ENCODE results near the gene STIP1. TPM values are rescaled to one million over a fixed set of nuclear protein-coding genes. Genes with fewer than 3 reads are reported as not detected.

The STIP1 gene
- total RNA-seq, 4 donors from 2014 or later = 141 to 193 (median 168) TPM

DNA sequence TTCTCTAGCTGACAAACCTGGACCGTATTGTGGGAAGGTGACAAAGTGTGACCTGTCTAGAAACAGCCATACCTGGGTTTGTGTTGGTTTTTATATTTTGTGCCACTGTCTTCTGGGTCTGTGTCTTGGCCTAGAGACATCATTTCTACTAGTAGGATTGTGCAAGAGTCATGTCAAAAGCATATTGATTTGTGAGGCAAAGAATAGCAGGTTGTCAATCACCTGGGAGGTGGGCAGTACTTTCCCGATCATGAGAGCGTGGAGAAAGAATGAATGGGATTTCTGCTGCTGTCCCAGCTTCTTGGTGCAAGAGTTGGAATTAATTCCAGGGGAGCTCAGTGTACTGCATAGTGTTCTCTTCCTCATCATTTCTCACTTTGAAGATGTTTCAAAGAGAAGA, 15.6 kb downstream of the STIP1 start:
- Histone ChIP-seq H3K27ac (no peak overlapping the region), H3K27me3 (no peaks in the 10 kb centered on the region), H3K4me3 (no peak overlapping the region), H3K9me3 (no peaks in the 10 kb centered on the region), H3K36me3 (peaks cover 3 to 88% of the 10 kb centered on the region in 2 donors), H3K4me1 (peaks cover 17% of the 10 kb centered on the region in 2 donors)
- intact Hi-C loops (cut with DNase I; ENCODE audit: low total_unique reads) (no loop called here), in situ Hi-C loops (cut with MboI; ENCODE audit: low sequenced_read_pairs in 4 of 4) (loop anchor here in 2 of 4 donors (5.0 kb wide), 1 partner anchor 96 kb away; no protein-coding TSS in a partner anchor)
- no peak for TF ChIP-seq POLR2A (IDR thresholded peaks at IDR 0.05)
- TF ChIP-seq, protein P1, sequence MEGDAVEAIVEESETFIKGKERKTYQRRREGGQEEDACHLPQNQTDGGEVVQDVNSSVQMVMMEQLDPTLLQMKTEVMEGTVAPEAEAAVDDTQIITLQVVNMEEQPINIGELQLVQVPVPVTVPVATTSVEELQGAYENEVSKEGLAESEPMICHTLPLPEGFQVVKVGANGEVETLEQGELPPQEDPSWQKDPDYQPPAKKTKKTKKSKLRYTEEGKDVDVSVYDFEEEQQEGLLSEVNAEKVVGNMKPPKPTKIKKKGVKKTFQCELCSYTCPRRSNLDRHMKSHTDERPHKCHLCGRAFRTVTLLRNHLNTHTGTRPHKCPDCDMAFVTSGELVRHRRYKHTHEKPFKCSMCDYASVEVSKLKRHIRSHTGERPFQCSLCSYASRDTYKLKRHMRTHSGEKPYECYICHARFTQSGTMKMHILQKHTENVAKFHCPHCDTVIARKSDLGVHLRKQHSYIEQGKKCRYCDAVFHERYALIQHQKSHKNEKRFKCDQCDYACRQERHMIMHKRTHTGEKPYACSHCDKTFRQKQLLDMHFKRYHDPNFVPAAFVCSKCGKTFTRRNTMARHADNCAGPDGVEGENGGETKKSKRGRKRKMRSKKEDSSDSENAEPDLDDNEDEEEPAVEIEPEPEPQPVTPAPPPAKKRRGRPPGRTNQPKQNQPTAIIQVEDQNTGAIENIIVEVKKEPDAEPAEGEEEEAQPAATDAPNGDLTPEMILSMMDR (IDR thresholded peaks at IDR 0.05 in 4 of 5, conservative IDR thresholded peaks at IDR 0.05 in 1 of 5) = no peak
- ATAC-seq (no peak), DNase-seq (no peak)

GRCh38 chr11:64202992-64203391, 17.0 kb downstream of the STIP1 start:
- Histone ChIP-seq H3K36me3 (peaks cover 3 to 76% of the 10 kb centered on the region in 2 donors), H3K27me3 (no peaks in the 10 kb centered on the region), H3K9me3 (no peaks in the 10 kb centered on the region), H3K4me3 (no peak overlapping the region), H3K4me1 (peaks cover 17 to 22% of the 10 kb centered on the region in 2 donors), H3K27ac (peak overlapping the region in 2 of 4 donors; percentile 9 to 41)
- in situ Hi-C loops (cut with MboI; ENCODE audit: low sequenced_read_pairs in 4 of 4) = loop anchor here in 2 of 4 donors (5.0 kb wide), 1 partner anchor 94 kb away; no protein-coding TSS in a partner anchor
- DNase-seq = no peak
- ATAC-seq = no peak
- intact Hi-C loops (cut with DNase I; ENCODE audit: low total_unique reads) = no loop called here
- no peak for TF ChIP-seq POLR2A (IDR thresholded peaks at IDR 0.05)
- TF ChIP-seq, protein P1 (IDR thresholded peaks at IDR 0.05 in 4 of 5, conservative IDR thresholded peaks at IDR 0.05 in 1 of 5) = no peak

GRCh38 chr11:64203421-64204079, 17.6 kb downstream of the STIP1 start:
- DNase-seq = no peak
- no peak for ATAC-seq
- in situ Hi-C loops (cut with MboI; ENCODE audit: low sequenced_read_pairs in 4 of 4) = loop anchor here in 2 of 4 donors (5.0 kb wide), 1 partner anchor 94 kb away; no protein-coding TSS in a partner anchor

GRCh38 chr11:64204080-64204440, 18.1 kb downstream of the STIP1 start:
- Histone ChIP-seq H3K4me3 (no peak overlapping the region), H3K4me1 (peaks cover 17 to 22% of the 10 kb centered on the region in 2 donors), H3K27ac (peak overlapping the region in 2 of 4 donors; percentile 27 to 78), H3K36me3 (peaks cover 3 to 66% of the 10 kb centered on the region in 2 donors), H3K27me3 (no peaks in the 10 kb centered on the region), H3K9me3 (no peaks in the 10 kb centered on the region)
- in situ Hi-C loops (cut with MboI; ENCODE audit: low sequenced_read_pairs in 4 of 4) = loop anchor here in 2 of 4 donors (5.0 kb wide), 1 partner anchor 93 kb away; no protein-coding TSS in a partner anchor
- no peak for DNase-seq
- TF ChIP-seq POLR2A (IDR thresholded peaks at IDR 0.05) = no peak
- TF ChIP-seq, protein P1 (IDR thresholded peaks at IDR 0.05 in 4 of 5, conservative IDR thresholded peaks at IDR 0.05 in 1 of 5) = no peak
- intact Hi-C loops (cut with DNase I; ENCODE audit: low total_unique reads) = loop anchor here (1.0 kb wide), 4 partner anchors 47 to 100 kb away; partner anchors contain the start of gene PLCB3
- ATAC-seq = no peak

More at GRCh38 chr11:64203421-64204079, 17.6 kb downstream of the STIP1 start:
- TF ChIP-seq POLR2A (IDR thresholded peaks at IDR 0.05) = no peak
- TF ChIP-seq, protein P1 (IDR thresholded peaks at IDR 0.05 in 4 of 5, conservative IDR thresholded peaks at IDR 0.05 in 1 of 5) = no peak
- Histone ChIP-seq H3K9me3 (no peaks in the 10 kb centered on the region), H3K4me3 (no peak overlapping the region), H3K27ac (no peak overlapping the region), H3K27me3 (no peaks in the 10 kb centered on the region), H3K4me1 (peaks cover 17 to 22% of the 10 kb centered on the region in 2 donors), H3K36me3 (peaks cover 3 to 71% of the 10 kb centered on the region in 2 donors)
- intact Hi-C loops (cut with DNase I; ENCODE audit: low total_unique reads) = loop anchor here (1.0 kb wide), 4 partner anchors 48 to 101 kb away; partner anchors contain the start of gene PLCB3
